ENCODE data around the gene ZNF335.

GRCh38 chr20:45958593-45958992, 13.4 kb downstream of the ZNF335 start:
- no peak for TF ChIP-seq CTCF (IDR thresholded peaks at IDR 0.05; ENCODE audit: poor library complexity)
- TF ChIP-seq EZH2 (IDR thresholded peaks at IDR 0.05; ENCODE audit: borderline replicate concordance) = no peak
